Heart left ventricle (tissue), 16 donors: ENCODE results near the gene RRP8. TPM values are rescaled to one million over a fixed set of nuclear protein-coding genes. Genes with fewer than 3 reads are reported as not detected.

Experiments used
- ATAC-seq, 4 donors: fragments of 200-7000 bp; cut with Tn5 transposase; one replicate each; pipeline ENCODE4 v1.9.1; 2020 to 2022; ENCODE audit warnings: moderate library complexity in 4 of 4, mild to moderate bottlenecking in 3 of 4, moderate number of reproducible peaks in 1 of 4
- DNase-seq, 5 donors: peaks; one replicate each; pipeline ENCODE4 v3.0.0-alpha.2; 2020
- H3K27ac ChIP-seq, 12 donors: fragments of 200-600 bp; sonication (generic) in 4 of 12; one replicate each; pipeline versions ENCODE4 v1.5.0 to v1.8.0; 2016 to 2022; ENCODE audit warnings: mild to moderate bottlenecking in 2 of 12
- H3K27me3 ChIP-seq, 9 donors: fragments of 200-600 bp; sonication (generic) in 2 of 9; one replicate each; pipeline versions ENCODE4 v1.5.1 to v1.8.0; 2016 to 2022; ENCODE audit warnings: mild to moderate bottlenecking in 3 of 9
- H3K36me3 ChIP-seq, 9 donors: fragments of 200-600 bp; sonication (generic) in 2 of 9; one replicate each; pipeline versions ENCODE4 v1.5.0 to v1.8.0; 2018 to 2022; ENCODE audit warnings: mild to moderate bottlenecking in 2 of 9
- H3K4me1 ChIP-seq, 12 donors: fragments of 200-600 bp; sonication (generic) in 4 of 12; one replicate each; pipeline versions ENCODE4 v1.5.0 to v1.8.0; 2016 to 2022; ENCODE audit warnings: mild to moderate bottlenecking in 3 of 12
- H3K4me3 ChIP-seq, 12 donors: fragments of 200-600 bp; sonication (generic) in 4 of 12; one replicate each; pipeline versions ENCODE4 v1.5.0 to v1.8.0; 2017 to 2022; ENCODE audit warnings: mild to moderate bottlenecking in 9 of 12, moderate library complexity in 4 of 12
- H3K9me3 ChIP-seq, 12 donors: fragments of 200-600 bp; sonication (generic) in 4 of 12; one replicate each; pipeline versions ENCODE4 v1.5.0 to v1.8.0; 2016 to 2022; ENCODE audit warnings: mild to moderate bottlenecking in 1 of 12
- CTCF ChIP-seq, 12 donors: fragments of 200-600 bp; sonication (generic) in 4 of 12; IDR thresholded peaks; one replicate each; pipeline versions ENCODE4 v1.5.0 to v1.8.0; 2018 to 2022; ENCODE audit warnings: antibody characterized with exemption in 12 of 12, mild to moderate bottlenecking in 5 of 12
- POLR2A ChIP-seq, 2 donors: fragments of 450-650 bp; IDR thresholded peaks; one replicate each; pipeline ENCODE4 v1.6.1; 2017; ENCODE audit warnings: antibody characterized with exemption in 2 of 2, mild to moderate bottlenecking in 2 of 2, moderate library complexity in 2 of 2
- WGBS, 4 donors: extraction: QIAGEN DNeasy Blood & Tissue Kit in 2 of 4; methylation state at CpG; one replicate each; pipeline versions ENCODE4 v1.1.5 to v1.1.7; 2013 to 2018; 5-methylcytosine and 5-hydroxymethylcytosine counted together
- intact Hi-C, 10 donors: fragments of 100-400 bp; cut with DNase I; formaldehyde crosslinking; loops; one replicate each; pipeline versions ENCODE4 v1.11.1 to v1.14.2; 2022
- polyA plus RNA-seq, 2 donors: library from polyadenylated mRNA; stranded (reverse); fragments of 200-250 nt; gene quantifications; one replicate each; pipeline ENCODE4 v1.2.3, GENCODE V29; 2013
- total RNA-seq, 9 donors: library from RNA; depleted of rRNA in 2 of 9; stranded (reverse); fragments of >200 nt in 2 of 9; fragmentation: NEBNext Ultra II Directional in 3 of 9; extraction: Animal tissue kit (Norgen Biotek cat#: 25700) in 3 of 9; gene quantifications; one replicate each; pipeline versions ENCODE4 v1.1.0 to v1.2.4, GENCODE V29; 2016 to 2023
- donor health status: ischemic (EF 13 %, LVEDD 7.1; RV severe dilation, severe dysfunction).
- donor health status: healthy with polysubstance abuse.
- donor health status: DM: no; HTN: yes; CAD: no.
- donor health status: DM: no; HTN: no; CAD: no.
- donor health status: ischemic (EF 25% LVEDD 6.9; RV normal size, moderate dysfunction).
- donor health status: ischemic (EF 25% LVEDD 5.7; RV mildly dilated, moderate dysfunction).
- donor health status: healthy.
- donor health status: DM: yes; HTN: yes; CAD: no.
- donor health status: ischemic (EF 35%, LVEDD 5.7; RV mildly dilated, moderate dysfunction).
- donor health status: nonischemic (EF 11% LVEDD 7.7; RV severe dilation, severe dysfunction).
- donor health status: DM: yes; HTN: yes; CAD: no.
- donor health status: PGD.
- donor health status: ischemic (EF 29% LVEDD 5.4; RV normal size, mild dysfunction).
- donor health status: nonischemic (EF 23%, LVEDD 6.1; RV moderate dilation, normal function).

RRP8 gene
- total and polyA plus RNA-seq, 11 donors, result 11.2 to 23.5 (median 17.4) TPM

- 55 to 62% (median 58%) methylated on average over 7 of the region's 7 CpGs for WGBS, 4 donors
- intact Hi-C loops, result loop anchor here in 5 of 10 donors (5.0 kb wide), 4 partner anchors 45 to 210 kb away; partner anchors contain the start of genes MRPL17 (in 2 of the 5) and SMPD1 (in 1 of the 5)
- ATAC-seq (no peak), DNase-seq (no peak)
- Histone ChIP-seq H3K4me1 (peaks cover 13 to 80% (median 54%) of the 10 kb centered on the region in 12 donors), H3K27ac (peak overlapping the region in 11 of 12 donors; percentile 83 to 99 (median 98)), H3K4me3 (peak overlapping the region; percentile 52 to 97 (median 92)), H3K36me3 (peaks cover 0 to 52% (median 41%) of the 10 kb centered on the region in 9 donors), H3K9me3 (no peaks in the 10 kb centered on the region), H3K27me3 (no peaks in the 10 kb centered on the region)
- no peak for TF ChIP-seq CTCF (IDR thresholded peaks at IDR 0.05)
- no peak for TF ChIP-seq POLR2A (IDR thresholded peaks at IDR 0.05)
Observed at GRCh38 chr11:6602096-6602940, 1.1 kb downstream of the RRP8 start.

- intact Hi-C loops, result loop anchor here in 5 of 10 donors (1.0 to 5.0 kb wide), 5 partner anchors 30 to 209 kb away; partner anchors contain the start of genes MRPL17 (in 2 of the 5) and SMPD1 (in 1 of the 5)
- Histone ChIP-seq H3K9me3 (no peaks in the 10 kb centered on the region), H3K36me3 (peaks cover 0 to 57% (median 46%) of the 10 kb centered on the region in 9 donors), H3K27me3 (no peaks in the 10 kb centered on the region), H3K4me3 (no peak overlapping the region), H3K4me1 (peaks cover 11 to 80% (median 52%) of the 10 kb centered on the region in 12 donors), H3K27ac (no peak overlapping the region)
- no peak for ATAC-seq
- peak in 1 of 5 donors; percentile 5 for DNase-seq
- TF ChIP-seq CTCF (IDR thresholded peaks at IDR 0.05), result no peak
- no peak for TF ChIP-seq POLR2A (IDR thresholded peaks at IDR 0.05)
- 96 to 99% (median 97%) methylated on average over 7 to 13 of the region's 13 CpGs for WGBS, 4 donors
Observed at GRCh38 chr11:6601041-6601461, 2.4 kb downstream of the RRP8 start.

DNA sequence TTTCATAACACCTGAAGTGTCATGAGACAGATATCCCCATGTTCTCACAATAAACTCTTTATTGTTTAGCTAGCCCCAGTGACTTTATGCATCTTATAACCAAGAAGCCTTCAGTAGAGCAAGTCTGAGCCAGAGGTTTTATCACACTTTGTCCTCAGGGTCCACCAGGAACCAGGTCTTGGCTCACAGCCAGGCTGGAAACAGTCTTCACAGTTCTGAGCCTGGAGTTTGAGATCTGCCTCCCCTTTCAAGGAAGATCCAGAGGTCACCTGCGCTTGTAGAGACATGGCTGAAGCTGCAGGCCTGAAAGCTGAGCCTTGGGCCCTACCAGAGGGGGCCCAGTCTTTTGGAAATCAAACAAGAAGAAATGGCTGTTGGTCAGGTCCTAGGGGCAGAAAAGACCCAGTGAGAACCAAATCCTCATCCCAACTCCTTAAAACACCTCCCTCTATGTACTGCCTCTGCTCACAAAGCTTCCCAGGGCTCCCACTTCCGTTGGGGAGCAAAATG lies 3.5 kb downstream of the RRP8 start:
- no peak for ATAC-seq
- Histone ChIP-seq H3K9me3 (no peaks in the 10 kb centered on the region), H3K4me3 (no peak overlapping the region), H3K36me3 (peaks cover 0 to 63% (median 42%) of the 10 kb centered on the region in 9 donors), H3K4me1 (peaks cover 8 to 80% (median 52%) of the 10 kb centered on the region in 12 donors), H3K27ac (peak overlapping the region in 1 of 12 donors; percentile 83), H3K27me3 (no peaks in the 10 kb centered on the region)
- no peak for DNase-seq
- intact Hi-C loops, result loop anchor here in 6 of 10 donors (5.0 to 10.0 kb wide), 5 partner anchors 43 to 208 kb away; partner anchors contain the start of genes MRPL17 (in 2 of the 6) and SMPD1 (in 1 of the 6)
- WGBS, 4 donors, result 85 to 100% (median 88%) methylated on average over 1 to 2 of the region's 2 CpGs
- TF ChIP-seq POLR2A (IDR thresholded peaks at IDR 0.05) (no peak), CTCF (IDR thresholded peaks at IDR 0.05) (no peak)

GRCh38 chr11:6599449-6599848 lies 4.0 kb downstream of the RRP8 start:
- H3K4me1 ChIP-seq, result peaks cover 8 to 80% (median 55%) of the 10 kb centered on the region in 12 donors
- no peaks in the 10 kb centered on the region for H3K27me3 ChIP-seq
- no peaks in the 10 kb centered on the region for H3K9me3 ChIP-seq
- ATAC-seq (no peak), DNase-seq (no peak)
- 70 to 83% (median 77%) methylated on average over 1 of the region's 1 CpG for WGBS, 4 donors
- peak overlapping the region in 1 of 12 donors; percentile 83 for H3K27ac ChIP-seq
- intact Hi-C loops, result loop anchor here in 1 of 10 donors (10.0 kb wide), 1 partner anchor 65 kb away; no protein-coding TSS in a partner anchor
- TF ChIP-seq POLR2A (IDR thresholded peaks at IDR 0.05), result no peak
- H3K4me3 ChIP-seq, result no peak overlapping the region
- H3K36me3 ChIP-seq, result peaks cover 0 to 68% (median 44%) of the 10 kb centered on the region in 9 donors
